ENCODE measurements around the gene ACTR1B. TPM values are rescaled to one million over a fixed set of nuclear protein-coding genes. Genes with fewer than 3 reads are reported as not detected.

ACTR1B gene
- total RNA-seq, 1 experiment from 2014 or later: 33.8 TPM

DNA sequence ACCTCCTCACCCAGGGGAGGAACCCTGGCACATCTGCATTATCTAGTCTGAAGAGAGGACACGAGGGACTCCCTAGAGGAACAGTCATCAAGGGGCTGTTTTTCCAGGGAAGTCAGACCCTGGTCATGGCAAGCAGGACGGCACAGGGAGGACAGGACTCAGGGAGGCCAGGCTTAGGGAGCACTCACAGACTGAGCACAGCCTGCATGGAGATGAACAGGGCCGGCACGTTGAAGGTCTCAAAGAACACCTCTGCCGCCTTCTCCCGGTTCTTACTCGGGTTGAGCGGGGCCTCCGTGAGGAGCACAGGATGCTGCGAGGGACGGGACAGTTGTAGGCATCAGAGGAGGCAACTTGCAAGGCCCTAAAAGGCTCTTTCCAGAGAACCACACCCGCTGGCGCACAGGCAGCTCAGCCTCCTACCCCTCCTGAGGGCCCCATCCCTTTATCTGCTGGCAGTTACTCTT lies 5.1 kb downstream of the ACTR1B start:
- H3K27me3 ChIP-seq (ENCODE audit: insufficient read depth, low read length): no peaks in the 10 kb centered on the region
- H2BK15ac ChIP-seq (ENCODE audit: low read depth, low read length): no peak overlapping the region
- no peaks in the 10 kb centered on the region for H4K20me1 ChIP-seq (ENCODE audit: control insufficient read depth, insufficient read depth, insufficient read length)
- H3K4ac ChIP-seq (ENCODE audit: low read depth, low read length): no peak overlapping the region
- H3K9ac ChIP-seq (ENCODE audit: extremely low read depth, insufficient read length, low read length): no peak overlapping the region
- peaks cover 12% of the 10 kb centered on the region for H3K23me2 ChIP-seq (ENCODE audit: insufficient read length, low read depth, low read length, poor library complexity, severe bottlenecking)
- H2BK12ac ChIP-seq (ENCODE audit: insufficient read length, low read depth, low read length): no peak overlapping the region
- no peak overlapping the region for H2AFZ ChIP-seq (ENCODE audit: low read length)
- no peak overlapping the region for H4K5ac ChIP-seq (ENCODE audit: insufficient read length, low read depth, low read length)
- no peak for DNase-seq
- Mint-ChIP-seq H3K27ac (no peak overlapping the region), H3K4me1 (peaks cover 14 to 19% of the 10 kb centered on the region in 2 experiments), H3K9me3 (peaks cover under 1 to 8% of the 10 kb centered on the region in 2 experiments; a peak in 4 of 5 replicates), H3K36me3 (ENCODE audit: insufficient read depth in 1 of 3, low read depth in 3 of 3) (peaks cover 36 to 55% (median 46%) of the 10 kb centered on the region in 3 experiments), H3K27me3 (ENCODE audit: low read depth) (peaks cover 1% of the 10 kb centered on the region; the same call in 1 of the 2 replicates), H3K4me3 (no peak overlapping the region)
- TF ChIP-seq, protein P1, sequence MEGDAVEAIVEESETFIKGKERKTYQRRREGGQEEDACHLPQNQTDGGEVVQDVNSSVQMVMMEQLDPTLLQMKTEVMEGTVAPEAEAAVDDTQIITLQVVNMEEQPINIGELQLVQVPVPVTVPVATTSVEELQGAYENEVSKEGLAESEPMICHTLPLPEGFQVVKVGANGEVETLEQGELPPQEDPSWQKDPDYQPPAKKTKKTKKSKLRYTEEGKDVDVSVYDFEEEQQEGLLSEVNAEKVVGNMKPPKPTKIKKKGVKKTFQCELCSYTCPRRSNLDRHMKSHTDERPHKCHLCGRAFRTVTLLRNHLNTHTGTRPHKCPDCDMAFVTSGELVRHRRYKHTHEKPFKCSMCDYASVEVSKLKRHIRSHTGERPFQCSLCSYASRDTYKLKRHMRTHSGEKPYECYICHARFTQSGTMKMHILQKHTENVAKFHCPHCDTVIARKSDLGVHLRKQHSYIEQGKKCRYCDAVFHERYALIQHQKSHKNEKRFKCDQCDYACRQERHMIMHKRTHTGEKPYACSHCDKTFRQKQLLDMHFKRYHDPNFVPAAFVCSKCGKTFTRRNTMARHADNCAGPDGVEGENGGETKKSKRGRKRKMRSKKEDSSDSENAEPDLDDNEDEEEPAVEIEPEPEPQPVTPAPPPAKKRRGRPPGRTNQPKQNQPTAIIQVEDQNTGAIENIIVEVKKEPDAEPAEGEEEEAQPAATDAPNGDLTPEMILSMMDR (conservative IDR thresholded peaks at IDR 0.05): no peak
- H3K4me2 ChIP-seq (ENCODE audit: insufficient read depth, insufficient read length, low read length): no peak overlapping the region
- H2BK20ac ChIP-seq (ENCODE audit: low read depth, low read length, poor library complexity, severe bottlenecking): no peak overlapping the region
- no peak overlapping the region for H3K23ac ChIP-seq (ENCODE audit: insufficient read length, low read depth, low read length)
- H3T11ph ChIP-seq (ENCODE audit: low read length): no peak overlapping the region
- H3K18ac ChIP-seq (ENCODE audit: insufficient read length, low read depth, low read length): no peak overlapping the region
- H3K56ac ChIP-seq (ENCODE audit: insufficient read length, low read depth, low read length): no peak overlapping the region
- H3K79me1 ChIP-seq (ENCODE audit: insufficient read depth, low read depth, low read length, poor library complexity, severe bottlenecking): peaks cover 4% of the 10 kb centered on the region
- H3K9me3 ChIP-seq (ENCODE audit: control insufficient read depth, low read depth, low read length): peaks cover 8% of the 10 kb centered on the region
- H3K4me1 ChIP-seq (ENCODE audit: insufficient read depth, low read length): no peaks in the 10 kb centered on the region; the same call in 1 of the 2 replicates
- no peak overlapping the region for H2BK120ac ChIP-seq (ENCODE audit: low read depth, low read length, poor library complexity, severe bottlenecking)
- no peak overlapping the region for H4K8ac ChIP-seq (replicated peaks; ENCODE audit: insufficient read length, low read depth, low read length)
- no peak overlapping the region for H2AK5ac ChIP-seq (ENCODE audit: insufficient read length, low read length)
- no peak overlapping the region for H3K27ac ChIP-seq (ENCODE audit: insufficient read length, low read depth, low read length)
- H4K91ac ChIP-seq (ENCODE audit: insufficient read length, low read depth, low read length): no peak overlapping the region
- WGBS (ENCODE audit: extremely low coverage, insufficient read length, low lambda C conversion rate): no CpG with 5 or more reads among the region's 13 CpGs
- no peak overlapping the region for H3K14ac ChIP-seq (ENCODE audit: insufficient read depth, low read length)
- peaks cover 4% of the 10 kb centered on the region; the same call in 1 of the 2 replicates for H3K79me2 ChIP-seq (ENCODE audit: insufficient read depth, low read length)
- no peak overlapping the region for H2BK5ac ChIP-seq (ENCODE audit: insufficient read length, low read length)
